Gastroesophageal sphincter (tissue), 4 donors: ENCODE results near the gene IL17B. TPM values are rescaled to one million over a fixed set of nuclear protein-coding genes. Genes with fewer than 3 reads are reported as not detected.

Experiments
- ATAC-seq: fragments of 150-250 bp; one replicate; pipeline ENCODE4 v1.9.1; 2016; ENCODE audit warnings: mild to moderate bottlenecking, moderate library complexity
- H3K27ac ChIP-seq, 4 donors: fragments of 200-600 bp; sonication (generic) in 3 of 4; 1 replicate in 3 of 4; 2 replicates in 1 of 4; pipeline ENCODE4 v1.5.1; 2016 to 2019
- H3K27me3 ChIP-seq: fragments of 200-600 bp; sonication (generic); one replicate; pipeline ENCODE4 v1.5.1; 2019
- H3K36me3 ChIP-seq, 2 donors: fragments of 200-600 bp; sonication (generic); one replicate each; pipeline ENCODE4 v1.5.1; 2019; ENCODE audit warnings: control low read depth in 1 of 2
- H3K4me1 ChIP-seq, 3 donors: fragments of 200-600 bp; sonication (generic); 1 replicate in 2 of 3; 2 replicates in 1 of 3; pipeline ENCODE4 v1.5.1; 2016 to 2019; ENCODE audit warnings: control low read depth in 2 of 3
- H3K4me3 ChIP-seq, 2 donors: fragments of 200-600 bp; sonication (generic); one replicate each; pipeline ENCODE4 v1.5.1; 2019; ENCODE audit warnings: mild to moderate bottlenecking in 1 of 2, moderate library complexity in 1 of 2
- H3K9me3 ChIP-seq, 3 donors: fragments of 200-600 bp; sonication (generic); one replicate each; pipeline ENCODE4 v1.5.1; 2017 to 2019; ENCODE audit warnings: control low read depth in 2 of 3
- CTCF ChIP-seq, 4 experiments: fragments of 200-600 bp in 2 of 4; fragments of 450-650 bp in 2 of 4; sonication (generic) in 1 of 4; IDR thresholded peaks; one replicate each; pipeline ENCODE4 v1.5.1; 2017 to 2019; ENCODE audit warnings: antibody characterized with exemption in 4 of 4, mild to moderate bottlenecking in 2 of 4, moderate library complexity in 2 of 4
- EP300 ChIP-seq: sonication (generic); formaldehyde crosslinking; IDR thresholded peaks from one replicate; pipeline ENCODE4 v1.6.1; 2017; ENCODE audit warnings: antibody characterized with exemption, mild to moderate bottlenecking
- POLR2A ChIP-seq, 2 donors: fragments of 450-650 bp; IDR thresholded peaks; one replicate each; pipeline ENCODE4 v1.6.1; 2017; ENCODE audit warnings: antibody characterized with exemption in 2 of 2, mild to moderate bottlenecking in 2 of 2, moderate library complexity in 1 of 2
- POLR2AphosphoS5 ChIP-seq: sonication (generic); formaldehyde crosslinking; IDR thresholded peaks from one replicate; pipeline ENCODE4 v1.6.1; 2017; ENCODE audit warnings: antibody characterized with exemption
- WGBS, 2 donors: methylation state at CpG; one replicate each; pipeline ENCODE4 v1.1.5; 2018; ENCODE audit warnings: low coverage in 1 of 2; 5-methylcytosine and 5-hydroxymethylcytosine counted together
- total RNA-seq, 4 donors: library from RNA; depleted of rRNA; stranded (reverse); fragments of >200 nt; gene quantifications; one replicate each; pipeline ENCODE4 v1.1.0, GENCODE V29; 2016

Gene IL17B
- total RNA-seq, 4 donors from 2014 or later: 2.3 to 7.2 (median 4.0) TPM

- TF ChIP-seq CTCF (IDR thresholded peaks at IDR 0.05): no peak
- no peak for TF ChIP-seq POLR2AphosphoS5
- no peak for TF ChIP-seq POLR2A (IDR thresholded peaks at IDR 0.05)
- no peak for TF ChIP-seq EP300
- no peaks in the 10 kb centered on the region for H3K27me3 ChIP-seq
- no peak overlapping the region for H3K27ac ChIP-seq
- peaks cover 0 to 23% (median 7%) of the 10 kb centered on the region in 3 donors for H3K4me1 ChIP-seq
- ATAC-seq: no peak
- H3K36me3 ChIP-seq: no peaks in the 10 kb centered on the region
- H3K4me3 ChIP-seq: no peak overlapping the region
- no peaks in the 10 kb centered on the region for H3K9me3 ChIP-seq
Observed at GRCh38 chr5:149363358-149363757, 15.7 kb downstream of the IL17B start.

DNA sequence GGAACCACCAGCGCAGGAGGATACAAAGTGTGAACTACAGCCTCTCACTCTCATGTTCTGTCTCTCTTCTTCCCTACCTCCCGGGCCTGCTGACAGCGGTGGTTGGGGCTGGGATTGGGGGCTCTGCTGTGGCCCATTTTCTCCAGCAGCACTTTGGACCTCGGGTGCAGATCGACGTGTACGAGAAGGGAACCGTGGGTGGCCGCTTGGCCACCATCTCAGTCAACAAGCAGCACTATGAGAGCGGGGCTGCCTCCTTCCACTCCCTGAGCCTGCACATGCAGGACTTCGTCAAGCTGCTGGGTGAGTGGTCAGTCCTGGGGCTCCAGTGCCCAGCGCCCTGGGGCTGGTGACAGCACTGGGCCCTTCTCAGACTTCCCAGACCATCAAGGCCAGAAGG lies 16.6 kb downstream of the IL17B start:
- no peaks in the 10 kb centered on the region for H3K36me3 ChIP-seq
- H3K4me3 ChIP-seq: no peak overlapping the region
- ATAC-seq: no peak
- no peaks in the 10 kb centered on the region for H3K27me3 ChIP-seq
- 91% methylated on average over 8 of the region's 12 CpGs; no CpG with 5 or more reads in 1 of the 2 donors for WGBS, 2 donors
- no peak overlapping the region for H3K27ac ChIP-seq
- peaks cover 0 to 22% (median 3%) of the 10 kb centered on the region in 3 donors for H3K4me1 ChIP-seq
- TF ChIP-seq CTCF (IDR thresholded peaks at IDR 0.05): no peak
- TF ChIP-seq POLR2A (IDR thresholded peaks at IDR 0.05): no peak
- TF ChIP-seq POLR2AphosphoS5: no peak
- H3K9me3 ChIP-seq: no peaks in the 10 kb centered on the region

- peaks cover 0 to 20% (median 3%) of the 10 kb centered on the region in 3 donors for H3K4me1 ChIP-seq
- peaks cover 0 to 5% of the 10 kb centered on the region in 2 donors for H3K36me3 ChIP-seq
- no peaks in the 10 kb centered on the region for H3K9me3 ChIP-seq
- no peak overlapping the region for H3K4me3 ChIP-seq
- no peaks in the 10 kb centered on the region for H3K27me3 ChIP-seq
- WGBS, 2 donors: 80 to 100% methylated on average over 1 of the region's 1 CpG
- no peak for ATAC-seq
- TF ChIP-seq EP300 (no peak), POLR2AphosphoS5 (no peak), POLR2A (IDR thresholded peaks at IDR 0.05) (no peak), CTCF (IDR thresholded peaks at IDR 0.05) (no peak)
- no peak overlapping the region for H3K27ac ChIP-seq
Observed at GRCh38 chr5:149360272-149360671, 18.8 kb downstream of the IL17B start.

GRCh38 chr5:149358868-149359495 lies 20.1 kb downstream of the IL17B start:
- Histone ChIP-seq H3K9me3 (no peaks in the 10 kb centered on the region), H3K4me3 (no peak overlapping the region), H3K36me3 (peaks cover 0 to 16% of the 10 kb centered on the region in 2 donors), H3K27ac (peak overlapping the region in 2 of 4 donors; percentile 73 to 78), H3K27me3 (no peaks in the 10 kb centered on the region), H3K4me1 (peaks cover 0 to 20% (median 3%) of the 10 kb centered on the region in 3 donors)
- WGBS, 2 donors: 67 to 83% methylated on average over 8 of the region's 8 CpGs
- ATAC-seq: no peak
- TF ChIP-seq POLR2AphosphoS5 (no peak), POLR2A (IDR thresholded peaks at IDR 0.05) (no peak), EP300 (no peak), CTCF (IDR thresholded peaks at IDR 0.05) (no peak)

- Histone ChIP-seq H3K9me3 (no peaks in the 10 kb centered on the region), H3K27me3 (no peaks in the 10 kb centered on the region), H3K36me3 (peaks cover 0 to 23% of the 10 kb centered on the region in 2 donors), H3K4me3 (peak overlapping the region; percentile 68 to 73), H3K4me1 (peaks cover 0 to 20% (median 3%) of the 10 kb centered on the region in 3 donors), H3K27ac (peak overlapping the region in 3 of 4 donors; percentile 73 to 79 (median 78))
- 0 to 3% methylated on average over 3 to 7 of the region's 18 CpGs for WGBS, 2 donors
- TF ChIP-seq EP300: no peak
- peak; percentile 35 for ATAC-seq
Observed at GRCh38 chr5:149358294-149358651, 20.8 kb downstream of the IL17B start.
